SK-N-SH (cell line): ENCODE measurements around the gene TRAF4. TPM values are rescaled to one million over a fixed set of nuclear protein-coding genes. Genes with fewer than 3 reads are reported as not detected.

ENCODE experiments used
- CTCF ChIA-PET: fragments of 300-600, 350-600 bp; formaldehyde crosslinking; extraction: SDS; loops from one replicate; lab custom pipeline; 2021; lab: Yijun Ruan, JAX
- POLR2A ChIA-PET: fragments of 350-600 bp; sonication (Branson Sonifier 250); formaldehyde crosslinking; extraction: SDS; loops from one replicate; lab custom pipeline; 2020; ENCODE audit warnings: antibody characterized with exemption, inconsistent platforms; lab: Yijun Ruan, JAX
- DNase-seq: peaks from one replicate; pipeline ENCODE4 v3.0.0; 2012
- H2AFZ ChIP-seq: fragments of 200-600 bp; sonication (generic); 2 replicates; pipeline ENCODE4 v1.8.1; 2016; ENCODE audit warnings: antibody characterized with exemption, mild to moderate bottlenecking, low read depth
- H3F3A ChIP-seq: fragments of 200-600 bp; sonication (generic); replicated peaks from 2 replicates; pipeline ENCODE3; 2016; ENCODE audit warnings: antibody characterized with exemption, mild to moderate bottlenecking; ENCODE audit not compliant: insufficient read depth
- H3K27ac ChIP-seq, 2 experiments: fragments of 200-500 bp in 1 of 2; fragments of 200-600 bp in 1 of 2; sonication (Bioruptor generic) in 1 of 2; sonication (generic), shearing (Covaris generic) in 1 of 2; 2 replicates each; pipeline versions ENCODE4 v1.5.1 to v1.6.1; 2014 to 2016; ENCODE audit warnings: low read depth in 2 of 2, inconsistent platforms in 1 of 2, low read length in 1 of 2, mild to moderate bottlenecking in 1 of 2, mixed read lengths in 1 of 2
- H3K27me3 ChIP-seq: fragments of 200-600 bp; sonication (generic), shearing (Covaris generic); 2 replicates; pipeline ENCODE4 v1.6.1; 2016; ENCODE audit warnings: mixed run types; ENCODE audit not compliant: insufficient read depth
- H3K36me3 ChIP-seq, 2 experiments: fragments of 200-500 bp in 1 of 2; fragments of 200-600 bp in 1 of 2; sonication (Bioruptor generic) in 1 of 2; sonication (generic) in 1 of 2; replicated peaks in 1 of 2; 2 replicates each; pipeline versions ENCODE3 to v1.5.1; 2014 to 2016; ENCODE audit warnings: low read length in 1 of 2, mild to moderate bottlenecking in 1 of 2; ENCODE audit not compliant: insufficient read depth in 2 of 2, control insufficient read depth in 1 of 2
- H3K4me1 ChIP-seq, 2 experiments: fragments of 200-500 bp in 1 of 2; fragments of 200-600 bp in 1 of 2; sonication (Bioruptor generic) in 1 of 2; sonication (generic), shearing (Covaris generic) in 1 of 2; 2 replicates each; pipeline versions ENCODE4 v1.5.1 to v1.6.1; 2014 to 2016; ENCODE audit warnings: low read depth in 1 of 2, low read length in 1 of 2, mixed run types in 1 of 2; ENCODE audit not compliant: insufficient read depth in 2 of 2, control insufficient read depth in 1 of 2
- H3K4me2 ChIP-seq: fragments of 200-600 bp; sonication (generic), shearing (Covaris generic); 2 replicates; pipeline ENCODE4 v1.6.1; 2017; ENCODE audit warnings: mixed run types
- H3K4me3 ChIP-seq, 2 experiments: fragments of 200-500 bp in 1 of 2; fragments of 200-600 bp in 1 of 2; sonication (Bioruptor generic) in 1 of 2; sonication (generic), shearing (Covaris generic) in 1 of 2; 2 replicates each; pipeline versions ENCODE4 v1.5.1 to v1.8.1; 2014 to 2016; ENCODE audit warnings: low read depth in 2 of 2, inconsistent platforms in 1 of 2, low read length in 1 of 2, mild to moderate bottlenecking in 1 of 2, mixed read lengths in 1 of 2, moderate library complexity in 1 of 2
- H3K79me2 ChIP-seq: fragments of 200-600 bp; sonication (generic); 2 replicates; pipeline ENCODE4 v1.8.1; 2017; ENCODE audit warnings: mild to moderate bottlenecking; ENCODE audit not compliant: insufficient read depth
- H3K9ac ChIP-seq: fragments of 200-600 bp; sonication (generic); 2 replicates; pipeline ENCODE4 v1.6.1; 2017; ENCODE audit warnings: mixed run types
- H3K9me2 ChIP-seq: fragments of 200-600 bp; sonication (generic); 2 replicates; pipeline ENCODE4 v1.6.1; 2017; ENCODE audit warnings: mixed run types
- H3K9me3 ChIP-seq: fragments of 200-600 bp; sonication (generic); 2 replicates; pipeline ENCODE4 v1.6.1; 2017; ENCODE audit warnings: mixed run types, mild to moderate bottlenecking, moderate library complexity
- H4K20me1 ChIP-seq: fragments of 200-600 bp; sonication (generic); 2 replicates; pipeline ENCODE4 v1.6.1; 2017; ENCODE audit warnings: mild to moderate bottlenecking, mixed run types; ENCODE audit not compliant: insufficient read depth
- ELF1 ChIP-seq: IDR thresholded peaks from 2 replicates; pipeline ENCODE4 v1.4.0; 2012
- EZH2phosphoT487 ChIP-seq: fragments of 200-600 bp; sonication (generic); IDR thresholded peaks from 2 replicates; pipeline ENCODE4 v1.6.1; 2017; ENCODE audit warnings: low read depth, mixed run types, mild to moderate bottlenecking, antibody characterized with exemption, moderate library complexity, borderline replicate concordance
- FOSL2 ChIP-seq: IDR thresholded peaks from 2 replicates; pipeline ENCODE4 v1.4.0; 2012; ENCODE audit warnings: low read depth, mild to moderate bottlenecking, moderate library complexity, borderline replicate concordance
- FOXJ3 ChIP-seq: sonication (generic); formaldehyde crosslinking; IDR thresholded peaks from 2 replicates; pipeline ENCODE4 v1.5.1; 2020; ENCODE audit warnings: mild to moderate bottlenecking, missing genetic modification reagents
- FOXM1 ChIP-seq: IDR thresholded peaks from 2 replicates; pipeline ENCODE4 v1.4.0; 2012; ENCODE audit warnings: low read depth, mild to moderate bottlenecking
- GABPA ChIP-seq: IDR thresholded peaks from 2 replicates; pipeline ENCODE4 v1.4.0; 2012; ENCODE audit warnings: low read depth, mild to moderate bottlenecking
- GATA2 ChIP-seq: sonication (generic); formaldehyde crosslinking; IDR thresholded peaks from 2 replicates; pipeline ENCODE4 v1.5.0; 2020; ENCODE audit warnings: mild to moderate bottlenecking, missing genetic modification reagents
- JUND ChIP-seq: IDR thresholded peaks from 2 replicates; pipeline ENCODE4 v1.4.0; 2012
- MAX ChIP-seq: IDR thresholded peaks from 2 replicates; pipeline ENCODE4 v1.4.0; 2012; ENCODE audit warnings: low read depth
- MXI1 ChIP-seq: IDR thresholded peaks from 2 replicates; pipeline ENCODE4 v1.6.1; 2012; ENCODE audit warnings: mild to moderate bottlenecking, low read depth, low read length, improper control_type of control experiment
- NRF1 ChIP-seq: IDR thresholded peaks from 2 replicates; pipeline ENCODE4 v1.6.1; 2012; ENCODE audit warnings: low read depth, mild to moderate bottlenecking, low read length
- POLR2AphosphoS5 ChIP-seq: IDR thresholded peaks from 2 replicates; pipeline ENCODE4 v1.6.1; 2012; ENCODE audit warnings: low read depth, low read length
- RFX5 ChIP-seq: IDR thresholded peaks from 2 replicates; pipeline ENCODE4 v1.6.1; 2012; ENCODE audit warnings: mild to moderate bottlenecking, improper control_type of control experiment, low read length
- SIN3A ChIP-seq: IDR thresholded peaks from 2 replicates; pipeline ENCODE4 v1.6.1; 2012; ENCODE audit warnings: low read depth, mild to moderate bottlenecking, low read length, moderate library complexity, borderline replicate concordance
- TAF1 ChIP-seq: IDR thresholded peaks from 2 replicates; pipeline ENCODE4 v1.6.1; 2012; ENCODE audit warnings: low read depth, mild to moderate bottlenecking, low read length, moderate library complexity, borderline replicate concordance
- TCF12 ChIP-seq: IDR thresholded peaks from 2 replicates; pipeline ENCODE4 v1.4.0; 2012
- TEAD4 ChIP-seq: IDR thresholded peaks from 2 replicates; pipeline ENCODE4 v1.4.0; 2012; ENCODE audit warnings: mild to moderate bottlenecking, borderline replicate concordance; ENCODE audit not compliant: insufficient read depth
- YY1 ChIP-seq: IDR thresholded peaks from 2 replicates; pipeline ENCODE4 v1.4.0; 2012; ENCODE audit warnings: low read depth, mild to moderate bottlenecking
- WGBS: methylation state at CpG from one replicate; pipeline ENCODE4 v1.1.6; 2017; ENCODE audit warnings: low lambda C conversion rate; 5-methylcytosine and 5-hydroxymethylcytosine counted together
- polyA plus RNA-seq, 3 experiments: library from polyadenylated mRNA; depleted of rRNA; stranded (reverse); fragments of >200 nt; gene quantifications; 2 replicates each; pipeline ENCODE4 v1.2.3, GENCODE V29; 2012
- TF ChIP-seq, protein P1 (sequence below): fragments of 200-600 bp; sonication (generic); IDR thresholded peaks from 2 replicates; pipeline ENCODE4 v1.6.1; 2017; ENCODE audit warnings: antibody characterized with exemption, mild to moderate bottlenecking, moderate library complexity
- TF ChIP-seq, protein P2 (sequence below): IDR thresholded peaks from 2 replicates; pipeline ENCODE4; 2012

TRAF4 gene
- polyA plus RNA-seq, 1 of the 3 experiments (the other 2 are of a cell fraction), result 95.7 TPM

DNA sequence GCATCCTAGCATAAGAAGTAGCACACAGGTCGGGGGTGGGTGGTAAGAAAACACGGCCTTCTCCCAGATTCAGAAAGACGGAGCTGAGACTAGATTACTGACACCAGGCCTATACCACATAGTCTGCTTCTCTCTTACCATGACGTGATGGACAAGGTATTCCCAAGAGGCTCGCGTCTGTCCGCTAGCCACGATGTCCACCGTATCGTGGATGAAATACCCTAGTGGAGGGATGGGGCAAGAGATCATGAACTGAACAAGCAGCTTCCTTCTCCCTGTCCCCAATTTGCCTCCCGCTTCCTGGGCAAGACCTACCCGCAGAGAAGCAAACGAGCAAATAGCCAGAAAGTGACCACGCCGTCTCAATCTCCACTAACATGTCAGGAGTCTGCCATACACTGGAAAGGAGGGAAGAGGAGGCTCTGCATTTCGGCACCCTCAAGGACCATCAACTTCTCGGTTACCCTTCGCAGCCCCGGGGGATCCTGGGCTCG, 18.6 kb upstream of the TRAF4 start (continued):
- TF ChIP-seq GABPA (no peak), MAX (no peak)

GRCh38 chr17:28725660-28726225, 18.1 kb upstream of the TRAF4 start:
- ChIA-PET CTCF (interaction anchor here (0.8 to 11.1 kb wide), 30 partner anchors 9 to 565 kb away, joined by 3 to 612 read pairs (median 8); partner anchors contain the start of genes BLTP2, DHRS13, FLOT2 and PHF12), POLR2A (interaction anchor here (1.0 to 4.5 kb wide), 6 partner anchors 18 to 240 kb away, joined by 3 to 90 read pairs (median 8); partner anchors contain the start of gene TRAF4)
- H3K4me1 ChIP-seq, result peaks cover 16 to 42% of the 10 kb centered on the region in 2 experiments
- peak overlapping the region; percentile 99 for H3K4me2 ChIP-seq
- TF ChIP-seq POLR2AphosphoS5, result peak; percentile 27
- TF ChIP-seq TAF1, result peak; percentile 62
- no peak for TF ChIP-seq TEAD4
- no peak for TF ChIP-seq EZH2phosphoT487
- TF ChIP-seq FOSL2, result no peak; the same call in 1 of the 2 replicates
- no peak for TF ChIP-seq RFX5
- TF ChIP-seq SIN3A, result peak; percentile 43; the same call in 1 of the 2 replicates
- TF ChIP-seq YY1, result no peak
- TF ChIP-seq MXI1, result peak; percentile 71
- TF ChIP-seq FOXJ3 (CRISPR knock-in tag), result no peak
- peak; percentile 23; the same call in 1 of the 2 replicates for TF ChIP-seq NRF1
- TF ChIP-seq, protein P1, sequence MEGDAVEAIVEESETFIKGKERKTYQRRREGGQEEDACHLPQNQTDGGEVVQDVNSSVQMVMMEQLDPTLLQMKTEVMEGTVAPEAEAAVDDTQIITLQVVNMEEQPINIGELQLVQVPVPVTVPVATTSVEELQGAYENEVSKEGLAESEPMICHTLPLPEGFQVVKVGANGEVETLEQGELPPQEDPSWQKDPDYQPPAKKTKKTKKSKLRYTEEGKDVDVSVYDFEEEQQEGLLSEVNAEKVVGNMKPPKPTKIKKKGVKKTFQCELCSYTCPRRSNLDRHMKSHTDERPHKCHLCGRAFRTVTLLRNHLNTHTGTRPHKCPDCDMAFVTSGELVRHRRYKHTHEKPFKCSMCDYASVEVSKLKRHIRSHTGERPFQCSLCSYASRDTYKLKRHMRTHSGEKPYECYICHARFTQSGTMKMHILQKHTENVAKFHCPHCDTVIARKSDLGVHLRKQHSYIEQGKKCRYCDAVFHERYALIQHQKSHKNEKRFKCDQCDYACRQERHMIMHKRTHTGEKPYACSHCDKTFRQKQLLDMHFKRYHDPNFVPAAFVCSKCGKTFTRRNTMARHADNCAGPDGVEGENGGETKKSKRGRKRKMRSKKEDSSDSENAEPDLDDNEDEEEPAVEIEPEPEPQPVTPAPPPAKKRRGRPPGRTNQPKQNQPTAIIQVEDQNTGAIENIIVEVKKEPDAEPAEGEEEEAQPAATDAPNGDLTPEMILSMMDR, result no peak
- no peak for TF ChIP-seq FOXM1
- TF ChIP-seq, protein P2, sequence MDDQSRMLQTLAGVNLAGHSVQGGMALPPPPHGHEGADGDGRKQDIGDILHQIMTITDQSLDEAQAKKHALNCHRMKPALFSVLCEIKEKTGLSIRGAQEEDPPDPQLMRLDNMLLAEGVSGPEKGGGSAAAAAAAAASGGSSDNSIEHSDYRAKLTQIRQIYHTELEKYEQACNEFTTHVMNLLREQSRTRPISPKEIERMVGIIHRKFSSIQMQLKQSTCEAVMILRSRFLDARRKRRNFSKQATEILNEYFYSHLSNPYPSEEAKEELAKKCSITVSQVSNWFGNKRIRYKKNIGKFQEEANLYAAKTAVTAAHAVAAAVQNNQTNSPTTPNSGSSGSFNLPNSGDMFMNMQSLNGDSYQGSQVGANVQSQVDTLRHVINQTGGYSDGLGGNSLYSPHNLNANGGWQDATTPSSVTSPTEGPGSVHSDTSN, result peak; percentile 3
- no peak for TF ChIP-seq GATA2 (CRISPR knock-in tag)
- no peak for TF ChIP-seq TCF12
- peak; percentile 60; the same call in 1 of the 2 replicates for TF ChIP-seq MAX
- TF ChIP-seq ELF1, result no peak
- 0 out of 2 replicates have a peak, but pooled peaks have one; percentile 18 for TF ChIP-seq JUND
- no peaks in the 10 kb centered on the region for H3K9me3 ChIP-seq
- peaks cover 26% of the 10 kb centered on the region for H3K79me2 ChIP-seq
- H3K9ac ChIP-seq, result peak overlapping the region; percentile 71; the same call in 1 of the 2 replicates
- 6% methylated on average over 9 of the region's 45 CpGs for WGBS
- no peak for DNase-seq
- peaks cover 71% of the 10 kb centered on the region for H3F3A ChIP-seq
- H3K27ac ChIP-seq, result peak overlapping the region; percentile 72 to 88
- peak overlapping the region; percentile 54 to 67 for H3K4me3 ChIP-seq
- no peaks in the 10 kb centered on the region for H3K27me3 ChIP-seq
- H3K9me2 ChIP-seq, result no peaks in the 10 kb centered on the region
- peaks cover 35% of the 10 kb centered on the region for H4K20me1 ChIP-seq
- H3K36me3 ChIP-seq, result peaks cover 35 to 37% of the 10 kb centered on the region in 2 experiments
- 0 out of 2 replicates have a peak overlapping the region, but pooled peaks have one; percentile 11 for H2AFZ ChIP-seq
